ENCODE results near the gene PTPN13. TPM values are rescaled to one million over a fixed set of nuclear protein-coding genes. Genes with fewer than 3 reads are reported as not detected.

Gene PTPN13
- total and polyA plus RNA-seq, 12 donors = 0.70 to 5.5 (median 2.7) TPM

DNA sequence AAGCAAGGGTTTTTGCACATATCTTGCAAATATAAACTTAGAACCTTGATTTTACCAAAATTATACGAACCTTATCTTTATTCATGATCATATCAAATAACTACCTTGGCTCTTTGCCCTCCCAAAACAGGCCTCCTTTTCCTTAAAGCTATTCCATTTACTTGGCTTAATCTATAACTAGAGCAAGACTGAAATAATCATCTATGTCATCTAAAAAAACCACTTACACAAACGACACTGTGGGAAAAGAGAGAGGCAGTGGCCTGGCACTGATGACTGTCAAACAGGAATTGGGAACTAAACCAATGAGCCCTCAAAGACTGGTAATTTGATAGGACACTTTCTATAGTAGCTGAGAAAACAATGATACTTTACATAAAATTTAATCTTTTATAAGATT, 11.7 kb upstream of the PTPN13 start:
- ATAC-seq (no peak), DNase-seq (no peak)
- TF ChIP-seq, protein P1, sequence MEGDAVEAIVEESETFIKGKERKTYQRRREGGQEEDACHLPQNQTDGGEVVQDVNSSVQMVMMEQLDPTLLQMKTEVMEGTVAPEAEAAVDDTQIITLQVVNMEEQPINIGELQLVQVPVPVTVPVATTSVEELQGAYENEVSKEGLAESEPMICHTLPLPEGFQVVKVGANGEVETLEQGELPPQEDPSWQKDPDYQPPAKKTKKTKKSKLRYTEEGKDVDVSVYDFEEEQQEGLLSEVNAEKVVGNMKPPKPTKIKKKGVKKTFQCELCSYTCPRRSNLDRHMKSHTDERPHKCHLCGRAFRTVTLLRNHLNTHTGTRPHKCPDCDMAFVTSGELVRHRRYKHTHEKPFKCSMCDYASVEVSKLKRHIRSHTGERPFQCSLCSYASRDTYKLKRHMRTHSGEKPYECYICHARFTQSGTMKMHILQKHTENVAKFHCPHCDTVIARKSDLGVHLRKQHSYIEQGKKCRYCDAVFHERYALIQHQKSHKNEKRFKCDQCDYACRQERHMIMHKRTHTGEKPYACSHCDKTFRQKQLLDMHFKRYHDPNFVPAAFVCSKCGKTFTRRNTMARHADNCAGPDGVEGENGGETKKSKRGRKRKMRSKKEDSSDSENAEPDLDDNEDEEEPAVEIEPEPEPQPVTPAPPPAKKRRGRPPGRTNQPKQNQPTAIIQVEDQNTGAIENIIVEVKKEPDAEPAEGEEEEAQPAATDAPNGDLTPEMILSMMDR (IDR thresholded peaks at IDR 0.05) = no peak
- H3K9me3 ChIP-seq = no peaks in the 10 kb centered on the region
- H3K4me1 ChIP-seq = peaks cover 0 to 22% (median 3%) of the 10 kb centered on the region in 9 donors
- H3K36me3 ChIP-seq = no peaks in the 10 kb centered on the region
- H3K27ac ChIP-seq = peak overlapping the region in 1 of 10 donors; percentile 39
- intact Hi-C loops (cut with DNase I) = no loop called here
- no peaks in the 10 kb centered on the region for H3K27me3 ChIP-seq
- peak overlapping the region in 6 of 10 donors; percentile 21 to 43 (median 31) for H3K4me3 ChIP-seq
- WGBS, 2 donors = 36 to 43% methylated on average over 2 of the region's 2 CpGs

DNA sequence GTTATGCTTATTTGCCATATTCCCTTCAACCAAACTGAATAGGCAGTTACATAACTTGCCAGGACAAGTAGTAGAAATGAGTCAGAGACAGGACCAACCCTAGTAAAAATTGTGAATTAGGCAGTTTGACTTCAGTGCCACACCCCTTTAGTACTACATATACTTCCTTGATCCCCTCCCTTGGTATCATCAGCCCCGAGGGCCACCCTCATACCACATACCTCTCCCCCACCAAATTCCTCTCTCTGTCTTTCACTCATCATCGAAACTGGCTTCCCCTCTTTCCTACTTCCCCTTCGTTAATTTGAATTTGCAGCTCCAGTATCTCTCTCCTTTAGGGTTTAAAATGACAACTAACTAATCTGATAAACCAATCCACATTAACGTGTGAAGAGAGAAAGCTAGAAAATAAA, 7.9 kb upstream of the PTPN13 start:
- Histone ChIP-seq H3K4me3 (no peak overlapping the region), H3K36me3 (no peaks in the 10 kb centered on the region), H3K27me3 (no peaks in the 10 kb centered on the region), H3K27ac (peak overlapping the region in 7 of 10 donors; percentile 3 to 77 (median 45)), H3K9me3 (peaks cover 0 to under 1% (median 0%) of the 10 kb centered on the region in 11 donors), H3K4me1 (peaks cover 0 to 23% (median 3%) of the 10 kb centered on the region in 9 donors)
- intact Hi-C loops (cut with DNase I) = loop anchor here in 2 of 10 donors (5.0 kb wide), 1 partner anchor 44 kb away; no protein-coding TSS in a partner anchor
- TF ChIP-seq, protein P1 (IDR thresholded peaks at IDR 0.05) = no peak
- ATAC-seq (peak in 5 of 8 donors; percentile 30 to 63 (median 52)), DNase-seq (no peak)
- WGBS, 2 donors = 47 to 59% methylated on average over 4 of the region's 4 CpGs

DNA sequence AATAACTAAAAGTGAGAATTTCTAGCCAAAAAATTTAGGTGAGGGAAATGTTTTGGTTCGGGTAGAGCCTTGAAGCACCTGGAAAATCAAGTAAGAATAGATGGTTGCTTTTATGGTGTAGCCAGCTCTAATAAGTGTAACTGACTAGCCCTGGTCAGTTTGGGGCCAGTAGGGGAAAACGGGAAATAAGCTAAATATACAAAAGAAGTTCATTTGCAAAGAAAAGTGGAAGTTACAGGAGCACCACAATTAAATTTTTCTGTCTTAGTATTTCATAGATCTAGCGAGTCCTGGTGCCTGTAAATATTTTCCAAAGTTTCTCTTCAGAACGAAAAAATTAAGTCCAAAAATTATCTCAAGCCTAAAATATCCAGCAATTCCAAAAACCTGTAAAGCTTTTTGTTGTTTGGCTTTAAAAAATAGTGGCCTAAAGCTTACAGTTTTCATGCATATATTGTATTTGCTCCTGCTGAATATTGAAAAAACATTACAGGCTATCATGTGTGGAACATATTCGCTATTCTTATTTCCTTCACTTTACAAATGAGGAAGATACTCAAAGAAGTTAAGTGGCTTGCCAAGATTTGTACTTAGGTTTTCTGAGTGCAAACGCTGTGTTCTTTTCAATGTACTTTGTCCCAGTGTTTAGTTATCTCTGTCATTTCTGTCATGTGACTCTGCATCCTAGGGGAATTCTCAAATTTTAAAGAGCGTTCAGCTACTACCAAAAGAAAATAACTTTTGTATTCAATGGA, 7.3 kb upstream of the PTPN13 start:
- peak overlapping the region in 1 of 10 donors; percentile 16 for H3K4me3 ChIP-seq
- peaks cover 0 to 3% (median 0%) of the 10 kb centered on the region in 11 donors for H3K9me3 ChIP-seq
- DNase-seq = no peak
- intact Hi-C loops (cut with DNase I) = loop anchor here in 2 of 10 donors (5.0 kb wide), 1 partner anchor 45 kb away; no protein-coding TSS in a partner anchor
- H3K36me3 ChIP-seq = no peaks in the 10 kb centered on the region
- 47 to 54% methylated on average over 7 of the region's 7 CpGs for WGBS, 2 donors
- H3K27ac ChIP-seq = peak overlapping the region in 8 of 10 donors; percentile 3 to 77 (median 46)
- peaks cover 0 to 23% (median 3%) of the 10 kb centered on the region in 9 donors for H3K4me1 ChIP-seq
- TF ChIP-seq, protein P1 (IDR thresholded peaks at IDR 0.05) = no peak
- H3K27me3 ChIP-seq = no peaks in the 10 kb centered on the region
- ATAC-seq = peak in 6 of 8 donors; percentile 28 to 71 (median 38)

DNA sequence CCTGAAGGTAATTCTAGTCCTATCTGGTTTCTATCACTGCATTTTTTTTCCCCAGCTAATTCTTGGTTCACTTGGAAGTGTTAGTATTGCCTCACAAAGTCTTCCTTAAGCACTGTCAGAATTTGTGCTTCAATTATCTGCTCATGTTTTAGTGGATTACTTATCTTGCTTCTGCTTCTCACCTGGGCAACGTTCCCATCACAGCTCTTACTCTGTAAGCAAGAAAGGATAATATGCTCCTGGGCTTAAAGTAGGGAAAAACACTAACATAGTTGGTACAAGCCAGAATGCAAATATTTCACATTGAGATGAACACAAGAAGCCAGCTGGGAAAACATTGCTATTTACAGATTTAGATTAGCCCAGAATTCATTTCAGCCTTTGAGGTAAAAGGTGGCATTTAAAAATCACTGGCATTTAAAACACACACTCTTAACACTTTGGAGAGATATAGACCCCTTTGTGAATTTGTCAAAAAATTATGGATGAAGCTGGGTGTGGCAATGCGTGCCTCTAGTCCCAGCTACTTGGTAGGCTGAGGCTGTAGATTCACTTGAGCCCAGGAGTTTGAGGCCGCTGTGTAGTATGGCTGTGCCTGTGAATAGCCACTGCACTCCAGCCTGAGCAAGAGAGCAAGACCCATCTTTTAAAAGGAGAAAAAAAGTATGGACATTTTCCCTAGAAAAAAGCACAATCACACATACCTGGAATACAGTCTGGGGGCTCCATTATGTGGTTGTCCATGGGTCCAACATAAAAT, 6.6 kb upstream of the PTPN13 start:
- TF ChIP-seq, protein P1 (IDR thresholded peaks at IDR 0.05) = no peak
- ATAC-seq (peak in 1 of 8 donors; percentile 34), DNase-seq (no peak)
- 69 to 72% methylated on average over 3 of the region's 3 CpGs for WGBS, 2 donors
- Histone ChIP-seq H3K9me3 (peaks cover 0 to 3% (median 0%) of the 10 kb centered on the region in 11 donors), H3K4me1 (peaks cover 0 to 23% (median 3%) of the 10 kb centered on the region in 9 donors), H3K27me3 (no peaks in the 10 kb centered on the region), H3K36me3 (no peaks in the 10 kb centered on the region), H3K27ac (peak overlapping the region in 3 of 10 donors; percentile 45 to 77 (median 48)), H3K4me3 (no peak overlapping the region)
- intact Hi-C loops (cut with DNase I) = loop anchor here in 2 of 10 donors (5.0 kb wide), 1 partner anchor 45 kb away; no protein-coding TSS in a partner anchor

Measured in heart right ventricle (tissue), 16 donors.